Kidney epithelial cell (primary cell): ENCODE results near the gene COL4A4. TPM values are rescaled to one million over a fixed set of nuclear protein-coding genes. Genes with fewer than 3 reads are reported as not detected.

ENCODE experiments used
- DNase-seq: peaks from one replicate; pipeline ENCODE4 v3.0.0-alpha.2; 2010; ENCODE audit warnings: low read depth
- H3K27me3 ChIP-seq: 2 replicates; pipeline ENCODE4 v1.6.0; 2011; ENCODE audit warnings: low read length; ENCODE audit not compliant: control insufficient read depth, insufficient read depth
- H3K36me3 ChIP-seq: 2 replicates; pipeline ENCODE4 v1.5.1; 2011; ENCODE audit warnings: low read length; ENCODE audit not compliant: control insufficient read depth, insufficient read depth
- H3K4me3 ChIP-seq: 2 replicates; pipeline ENCODE4 v1.5.1; 2011; ENCODE audit warnings: low read depth, mild to moderate bottlenecking, control low read depth, low read length
- CTCF ChIP-seq: IDR thresholded peaks from 2 replicates; pipeline ENCODE4 v1.5.1; 2011; ENCODE audit warnings: mild to moderate bottlenecking, moderate library complexity, low read length, control low read depth, inconsistent platforms; ENCODE audit not compliant: insufficient read depth, poor library complexity, severe bottlenecking
- total RNA-seq: library from RNA; depleted of rRNA; stranded (reverse); fragments of >200 nt; gene quantifications from 2 replicates; pipeline ENCODE4 v1.2.3, GENCODE V29; 2015

Gene COL4A4
- total RNA-seq, 1 donor from 2014 or later: 3.4 TPM

DNA sequence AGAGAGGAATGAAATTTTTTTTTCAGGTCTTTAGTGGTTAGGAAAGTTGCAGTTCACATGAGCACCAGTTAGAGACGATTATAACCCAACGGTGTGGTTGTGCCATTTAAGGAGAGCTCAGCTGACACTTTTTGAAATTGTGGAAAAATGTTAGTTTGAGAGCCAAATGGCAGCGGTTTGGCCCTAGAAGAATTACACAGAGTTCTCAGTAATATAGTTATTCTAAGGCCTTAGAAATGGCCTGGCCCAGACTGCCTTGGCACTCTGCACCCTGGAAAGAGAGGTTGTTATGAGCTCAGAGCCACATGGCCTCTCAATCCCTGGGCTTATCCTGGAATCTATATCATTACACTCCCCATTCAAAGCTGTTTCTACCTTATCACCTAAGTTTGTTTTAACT lies 210.8 kb downstream of the COL4A4 start:
- TF ChIP-seq CTCF: no peak
- no peaks in the 10 kb centered on the region for H3K27me3 ChIP-seq
- no peaks in the 10 kb centered on the region for H3K36me3 ChIP-seq
- no peak for DNase-seq
- no peak overlapping the region for H3K4me3 ChIP-seq

Other genes starting within 250 kb of the COL4A4 start
- 0.96 and 2.3 TPM in 2 replicates for gene COL4A3, start 419 bp upstream of the COL4A4 start, total RNA-seq
- 94.8 and 112 TPM in 2 replicates for gene MFF, start 161.0 kb upstream of the COL4A4 start, total RNA-seq
- gene TM4SF20, start 215.1 kb upstream of the COL4A4 start, total RNA-seq: not detected in 2 replicates
- gene SCYGR1, start 223.7 kb upstream of the COL4A4 start, total RNA-seq: not detected in 2 replicates